ENCODE results near the gene FAM222A.

FAM222A gene

GRCh38 chr12:109724321-109724892, 10.8 kb downstream of the FAM222A start:
- DNase-seq (ENCODE audit: low read depth in 2 of 2): no peak

DNA sequence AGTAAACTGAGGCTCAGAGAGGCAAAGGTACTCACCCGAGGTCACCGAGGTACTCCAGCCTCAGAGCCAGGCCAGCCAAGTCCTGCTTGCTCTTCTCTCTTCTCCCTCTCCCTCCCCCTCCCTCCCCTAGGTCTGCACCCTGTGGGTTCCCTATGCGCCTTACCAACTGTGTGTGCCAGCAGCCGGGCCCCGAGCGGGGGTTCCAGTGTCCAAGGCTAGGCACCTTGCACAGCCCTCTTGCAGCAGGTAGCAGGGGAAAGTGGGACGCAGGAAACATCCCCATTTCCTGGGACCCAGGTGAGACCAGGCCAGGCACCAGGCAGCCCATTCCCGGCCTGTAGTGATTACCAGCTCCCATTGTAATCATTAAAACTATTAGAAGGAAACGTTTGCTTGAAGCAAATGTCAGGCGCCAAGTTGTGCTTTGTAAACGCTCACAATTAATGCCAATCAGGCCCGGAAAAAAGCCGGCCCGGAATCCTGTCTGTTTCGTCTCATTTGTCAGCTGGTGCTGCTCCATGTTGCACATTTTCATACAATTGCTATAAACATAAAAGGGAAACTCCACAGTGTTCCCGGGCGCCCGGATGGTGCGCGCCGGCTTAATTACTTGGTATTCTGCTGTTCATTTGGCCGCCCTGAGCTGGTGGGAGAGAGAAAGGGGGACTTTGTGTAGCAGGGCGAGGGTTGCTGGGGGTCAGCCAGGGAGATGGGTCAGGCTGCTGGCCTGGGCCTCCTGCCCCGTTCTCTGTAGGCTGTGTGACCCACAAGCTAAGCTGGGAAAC, 11.9 kb downstream of the FAM222A start:
- DNase-seq (ENCODE audit: low read depth in 2 of 2): no peak

DNA sequence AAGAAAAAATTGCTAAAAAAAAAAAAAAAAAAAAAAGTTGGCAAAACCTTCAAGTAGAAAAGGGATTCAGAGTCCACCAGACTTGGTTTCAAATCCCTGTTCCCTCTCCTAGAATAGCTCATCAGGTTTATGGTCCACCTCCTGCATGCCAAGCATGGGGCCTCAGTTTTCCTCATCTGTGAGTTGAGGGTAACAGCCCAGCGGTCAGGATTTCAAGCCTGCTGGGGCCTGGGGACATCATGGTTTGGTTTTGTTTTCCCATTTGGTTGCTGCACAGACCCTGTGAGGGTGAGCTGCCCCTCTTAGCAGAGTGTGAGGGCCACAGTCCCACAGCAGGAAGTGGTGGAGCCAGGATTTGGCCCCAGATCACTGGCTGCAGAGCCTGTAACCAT, 12.5 kb downstream of the FAM222A start:
- no peak for DNase-seq (ENCODE audit: low read depth in 2 of 2)

GRCh38 chr12:109726511-109727038, 12.9 kb downstream of the FAM222A start:
- no peak for DNase-seq (ENCODE audit: low read depth in 2 of 2)

DNA sequence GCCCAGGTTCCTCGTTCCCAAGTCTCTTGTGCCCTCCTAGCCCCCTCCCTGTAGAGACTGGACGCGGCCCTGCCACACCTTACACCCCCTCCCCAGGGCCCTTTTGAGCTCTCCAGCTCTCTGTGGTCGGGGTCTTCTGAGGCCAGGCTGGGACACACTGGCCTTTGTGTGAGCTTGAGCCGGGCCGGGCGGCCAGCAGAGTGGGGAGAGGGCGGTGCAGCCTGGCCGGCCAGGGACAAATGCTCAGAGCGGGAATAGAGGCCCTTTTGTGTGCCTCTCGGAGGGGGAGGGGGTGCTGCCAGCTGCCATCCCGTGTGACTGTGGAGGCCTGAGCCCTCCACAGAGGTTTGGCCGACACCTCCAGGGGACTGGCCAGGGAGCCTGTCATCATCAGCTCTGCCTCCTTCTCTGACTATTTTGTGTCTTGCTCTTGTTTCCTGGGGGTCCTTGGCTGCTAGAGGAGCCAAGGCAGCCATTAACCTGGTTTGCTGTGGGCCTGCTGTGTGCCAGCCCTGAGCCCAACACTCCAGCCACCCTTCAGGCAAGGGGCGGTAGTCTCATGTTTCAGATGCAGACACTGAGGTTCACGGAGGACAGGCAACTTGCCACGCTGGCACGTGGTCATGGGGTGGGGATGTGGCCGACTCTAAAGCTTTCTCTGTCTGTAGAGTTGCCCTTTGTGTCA, 13.6 kb downstream of the FAM222A start:
- no peak for DNase-seq (ENCODE audit: low read depth in 2 of 2)

- no peak for DNase-seq (ENCODE audit: low read depth in 2 of 2)
Measured at GRCh38 chr12:109727746-109728726, 14.4 kb downstream of the FAM222A start.

GRCh38 chr12:109728921-109729320, 15.3 kb downstream of the FAM222A start:
- no peak for DNase-seq (ENCODE audit: low read depth in 2 of 2)

DNA sequence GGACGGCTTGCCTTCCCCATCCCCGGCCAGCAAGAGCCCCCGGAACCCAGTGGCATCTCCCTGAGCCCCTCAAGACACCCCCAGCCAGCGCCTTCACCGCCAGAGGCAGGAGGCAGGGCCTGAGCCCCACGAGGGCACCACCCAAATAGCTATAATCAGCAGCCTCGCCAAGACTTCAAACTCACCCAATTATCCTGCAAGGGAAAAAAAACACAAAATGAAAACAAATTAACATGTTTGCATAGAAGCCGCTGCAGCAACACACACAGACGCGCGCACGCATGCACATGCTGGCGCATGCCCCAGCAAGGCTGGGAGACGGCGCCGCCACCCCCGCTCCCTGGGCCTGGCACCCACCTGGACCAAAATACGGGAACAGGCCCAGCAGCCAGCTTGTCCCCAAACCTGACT, 15.8 kb downstream of the FAM222A start:
- no peak for DNase-seq (ENCODE audit: low read depth in 2 of 2)

GRCh38 chr12:109729801-109730200, 16.2 kb downstream of the FAM222A start:
- DNase-seq (ENCODE audit: low read depth in 2 of 2): no peak

DNA sequence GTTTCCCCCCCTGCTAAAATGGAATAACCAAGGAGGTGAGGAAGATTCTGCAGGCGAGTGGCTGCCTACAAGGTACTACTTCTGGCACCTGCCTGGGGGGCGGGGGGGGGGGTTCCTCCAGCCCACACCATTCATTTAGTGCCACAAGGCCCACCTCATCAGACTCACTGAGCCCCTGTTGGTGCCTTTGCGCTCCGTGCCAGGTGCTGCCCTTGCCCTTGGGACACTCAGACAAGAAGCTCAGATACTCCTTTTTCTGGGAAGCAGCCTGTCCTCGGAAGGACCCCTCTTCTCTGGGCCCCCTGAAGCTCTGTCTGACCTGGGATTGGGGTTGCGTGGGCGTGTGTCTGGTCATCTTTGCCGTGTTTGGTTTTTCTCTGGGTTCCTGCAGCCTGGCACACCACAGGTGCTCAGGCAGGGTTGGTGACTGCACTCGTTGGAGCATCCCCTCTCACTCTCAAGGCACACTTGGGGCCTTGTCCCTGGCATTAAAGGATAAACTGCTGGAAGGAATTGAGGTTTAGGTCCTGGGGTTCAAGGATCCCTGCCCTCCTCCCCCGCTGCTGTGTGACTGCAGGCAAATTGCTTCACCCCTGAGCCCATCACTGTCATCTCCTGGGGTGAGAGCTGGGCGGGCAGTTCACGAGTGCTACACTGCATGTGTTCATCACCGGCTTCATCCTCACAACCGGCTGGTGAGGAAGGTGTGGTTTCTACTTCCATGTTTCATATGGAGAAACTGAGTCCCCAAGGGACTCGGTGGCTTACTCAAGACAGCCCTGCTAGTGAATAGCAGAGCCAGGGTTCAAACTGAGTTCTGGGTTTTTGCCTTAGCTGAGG, 16.9 kb downstream of the FAM222A start:
- no peak for DNase-seq (ENCODE audit: low read depth in 2 of 2)

- DNase-seq (ENCODE audit: low read depth in 2 of 2): no peak
Measured at GRCh38 chr12:109731231-109731731, 17.7 kb downstream of the FAM222A start.

- no peak for DNase-seq (ENCODE audit: low read depth in 2 of 2)
Measured at GRCh38 chr12:109731806-109732205, 18.2 kb downstream of the FAM222A start.

DNA sequence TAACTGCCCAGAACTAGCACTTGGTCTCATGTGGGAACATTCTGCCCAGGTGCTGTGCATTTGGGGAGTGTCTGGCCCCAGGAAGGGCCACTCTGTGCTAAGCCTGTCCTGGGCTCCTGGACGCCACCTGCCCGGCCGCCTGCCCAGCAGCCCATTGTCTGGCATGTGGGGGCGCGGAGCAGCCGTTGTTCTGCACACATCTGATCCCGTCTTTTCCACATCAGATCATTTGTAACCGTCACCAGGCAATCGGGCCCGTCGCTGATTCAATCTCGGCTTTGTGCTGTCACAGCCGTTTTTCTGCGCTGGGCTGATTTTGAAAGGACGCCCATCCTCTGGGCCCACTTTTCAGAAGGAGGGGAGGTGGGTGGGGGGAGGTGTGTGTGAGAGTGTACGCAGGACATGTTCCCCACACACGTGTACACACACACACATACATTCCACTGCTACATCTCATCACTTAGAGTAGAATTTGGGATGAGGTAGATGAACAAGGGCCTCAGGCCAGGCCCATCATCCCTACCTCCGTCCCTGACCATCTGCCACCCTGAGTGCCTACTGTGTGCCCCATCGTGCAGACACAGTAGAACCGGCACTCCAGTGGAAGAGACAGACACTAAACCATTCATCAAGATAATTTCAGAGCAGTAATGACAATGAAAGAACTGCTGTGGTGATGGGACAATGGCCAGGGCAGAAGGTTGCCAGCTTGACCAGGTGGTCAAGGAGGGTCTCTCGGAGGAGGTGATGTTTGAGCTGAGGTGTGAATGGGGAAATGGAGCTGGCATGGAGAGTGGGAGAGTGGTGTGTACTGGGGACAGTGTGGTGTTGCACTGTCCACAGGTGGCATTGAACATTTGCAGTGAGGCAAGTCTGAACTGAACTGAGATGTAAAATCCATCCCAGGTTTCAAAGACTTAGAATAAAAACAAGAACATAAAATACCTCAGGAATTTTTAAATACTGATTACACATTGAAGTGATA, 19.0 kb downstream of the FAM222A start:
- DNase-seq (ENCODE audit: low read depth in 2 of 2): no peak

GRCh38 chr12:109734219-109735000, 20.8 kb downstream of the FAM222A start:
- DNase-seq (ENCODE audit: low read depth in 2 of 2): no peak

DNA sequence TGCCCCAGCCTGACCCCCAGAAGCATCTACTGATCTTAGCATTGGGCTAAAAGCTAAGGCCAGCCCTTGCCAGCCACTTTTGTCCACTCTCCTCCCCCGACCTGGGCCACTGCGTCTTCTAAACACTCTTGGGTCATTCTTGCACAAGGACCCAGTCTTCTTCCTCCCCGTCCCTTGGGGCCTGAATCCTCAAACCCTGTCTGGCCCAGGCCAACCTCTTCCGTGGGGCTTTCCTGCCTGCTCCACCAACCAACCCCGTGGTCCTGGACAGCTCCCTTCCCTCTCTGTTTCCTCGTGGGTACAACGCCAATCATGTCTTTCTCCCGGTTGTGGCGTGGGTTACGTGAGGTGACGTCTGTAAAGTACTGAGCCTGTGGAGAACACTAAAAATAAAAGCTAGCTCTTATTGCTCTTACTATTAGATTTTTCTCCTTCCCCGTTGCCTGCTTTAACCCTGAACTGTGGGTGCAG, 21.5 kb downstream of the FAM222A start:
- DNase-seq (ENCODE audit: low read depth in 2 of 2): no peak

DNA sequence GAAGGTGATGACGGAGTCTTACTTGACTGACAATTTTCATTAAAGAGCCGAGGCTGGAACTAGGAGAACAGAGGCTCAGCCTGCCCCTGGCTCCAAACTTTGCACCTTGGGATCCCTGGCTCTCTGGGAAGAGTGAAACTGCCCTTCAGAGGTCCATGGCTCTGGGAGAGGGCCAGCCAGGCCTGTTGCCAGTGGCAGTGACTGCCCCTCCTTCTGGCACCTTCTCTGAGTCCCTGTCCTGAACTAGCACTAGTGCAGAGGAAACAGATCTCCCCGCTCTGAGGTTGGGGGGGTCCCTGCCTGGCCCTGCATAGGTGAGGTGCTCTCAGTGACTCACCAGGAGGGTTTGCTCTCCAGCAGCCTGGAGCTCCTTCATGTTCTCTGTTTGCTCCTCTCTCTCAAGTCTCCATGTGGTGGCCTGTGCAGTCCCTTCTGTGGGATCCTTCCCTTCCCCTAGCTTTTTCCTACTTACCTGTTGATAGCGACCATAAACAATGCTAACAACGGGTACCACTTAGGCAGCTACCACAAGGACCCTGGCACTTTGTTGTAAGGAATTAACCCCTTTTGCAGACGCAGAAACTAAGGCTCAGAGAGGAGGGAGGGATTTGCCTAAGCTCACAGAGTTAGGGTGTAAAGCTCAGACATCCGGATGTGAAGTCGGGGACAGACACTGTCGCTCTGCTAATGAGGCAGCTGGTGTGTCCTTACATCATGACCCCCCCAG, 22.4 kb downstream of the FAM222A start:
- no peak for DNase-seq (ENCODE audit: low read depth in 2 of 2)

- DNase-seq (ENCODE audit: low read depth in 2 of 2): no peak
Measured at GRCh38 chr12:109736552-109737108, 23.0 kb downstream of the FAM222A start.

Data from stimulated activated CD4-positive, alpha-beta T cell treated with anti-CD3 and anti-CD28 coated beads, Interleukin-15, amount 100 ng/mL, for 48 hours (primary cell).